Transverse colon (tissue), 4 donors: ENCODE data around the gene SLC17A8.

Experiments
- CTCF ChIP-seq, 5 experiments: fragments of 200-600 bp in 3 of 5; fragments of 450-650 bp in 2 of 5; sonication (generic) in 3 of 5; IDR thresholded peaks; 1 replicate in 2 of 5; 2 replicates in 3 of 5; pipeline ENCODE4 v1.5.1; 2016 to 2017; ENCODE audit warnings: antibody characterized with exemption in 5 of 5, inconsistent platforms in 3 of 5, mild to moderate bottlenecking in 2 of 5, moderate library complexity in 1 of 5
- EP300 ChIP-seq: sonication (generic); formaldehyde crosslinking; IDR thresholded peaks from one replicate; pipeline ENCODE4 v1.6.1; 2017; ENCODE audit warnings: antibody characterized with exemption, low read depth
- POLR2A ChIP-seq: fragments of 450-650 bp; IDR thresholded peaks from one replicate; pipeline ENCODE4 v1.6.1; 2016; ENCODE audit warnings: antibody characterized with exemption, mild to moderate bottlenecking, moderate library complexity
- POLR2AphosphoS5 ChIP-seq, 3 donors: sonication (generic); formaldehyde crosslinking; IDR thresholded peaks; one replicate each; pipeline ENCODE4 v1.6.1; 2016; ENCODE audit warnings: antibody characterized with exemption in 3 of 3

DNA sequence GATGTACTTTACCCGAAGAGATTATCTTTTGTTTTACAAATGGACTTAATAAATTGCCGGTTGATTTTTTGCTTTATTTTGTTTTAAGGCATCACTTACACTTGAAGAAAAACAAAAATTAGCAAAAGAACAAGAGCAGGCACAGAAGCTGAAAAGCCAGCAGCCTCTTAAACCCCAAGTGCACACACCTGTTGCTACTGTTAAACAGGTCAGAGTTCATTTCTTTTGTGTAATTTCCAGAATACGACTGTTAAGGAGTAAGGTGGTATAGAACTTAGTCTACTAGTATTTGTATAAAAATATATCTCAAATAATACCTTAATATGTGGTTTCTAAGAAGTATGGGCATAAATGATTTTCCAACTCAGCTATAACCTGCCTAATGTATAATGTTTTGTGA, 19.6 kb upstream of the SLC17A8 start:
- TF ChIP-seq POLR2AphosphoS5 (IDR thresholded peaks at IDR 0.05) (no peak), CTCF (IDR thresholded peaks at IDR 0.05) (no peak), POLR2A (no peak), EP300 (no peak)
